Measurements from ENCODE around the gene KCNJ12.
"Not testable (repeated sequence)": the region's sequence is repeated elsewhere in the genome, so short reads cannot be mapped to it uniquely, and the experiment has no call there.

Gene KCNJ12

DNA sequence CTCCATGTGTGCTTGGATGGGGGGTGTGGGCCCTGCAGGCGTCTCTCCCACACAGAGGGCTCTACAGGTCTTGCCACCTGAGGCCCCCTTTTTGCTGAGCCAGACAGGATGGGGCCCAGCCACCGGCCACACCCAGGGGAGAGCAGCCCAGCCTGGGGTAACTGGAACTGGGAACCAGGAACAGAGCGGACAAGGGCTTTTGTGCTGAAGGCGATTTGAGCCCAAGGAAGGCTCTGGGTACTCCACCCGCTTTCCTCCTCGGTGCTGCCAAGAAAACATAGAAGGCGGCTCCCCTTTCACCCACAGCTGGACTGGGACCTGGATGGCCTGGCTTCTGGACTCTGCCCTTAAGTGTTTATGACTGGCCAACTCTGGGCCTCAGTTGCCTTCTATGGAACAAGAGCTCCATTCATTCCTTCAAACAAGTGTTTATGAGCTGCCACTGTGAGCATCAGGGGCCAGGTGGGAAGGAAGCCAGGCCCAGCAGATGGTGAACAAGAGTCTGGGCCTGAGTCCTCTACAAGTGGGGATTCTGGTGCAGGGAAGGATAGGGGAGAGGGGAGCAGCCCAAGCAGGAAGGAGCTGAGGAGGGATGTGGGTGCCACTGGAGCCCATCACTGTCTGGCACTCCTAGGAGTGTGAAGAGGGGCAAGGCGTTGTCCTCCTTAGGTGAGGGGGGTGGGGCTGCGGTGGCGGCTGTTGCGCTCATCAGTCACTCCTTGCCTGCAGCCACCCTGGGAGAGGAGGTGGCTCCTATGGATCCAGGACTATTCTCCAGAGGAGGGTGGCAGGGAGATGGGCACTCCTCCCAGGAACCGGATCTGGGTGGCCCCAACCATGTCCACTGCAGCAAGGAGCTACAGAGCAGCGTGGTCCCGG is 46.4 kb downstream of the KCNJ12 start:
- DNase-seq (ENCODE audit: low read depth): not testable (repeated sequence)

DNA sequence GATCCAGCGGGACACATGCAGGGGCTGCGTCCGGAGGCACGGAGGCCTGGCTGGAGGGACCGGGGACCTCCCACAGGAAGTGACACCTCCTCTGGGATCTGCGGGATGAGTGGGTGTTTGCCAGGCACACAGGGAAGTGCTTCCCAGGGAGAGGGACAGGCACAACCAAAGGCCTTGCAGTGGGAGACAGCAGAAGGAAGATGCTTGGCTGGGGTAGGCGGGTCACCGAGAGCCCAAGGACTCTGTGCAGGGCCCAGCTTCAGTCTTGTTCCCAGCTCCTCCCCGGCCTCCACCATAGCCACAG is 47.0 kb downstream of the KCNJ12 start:
- not testable (repeated sequence) for DNase-seq (ENCODE audit: low read depth)

DNA sequence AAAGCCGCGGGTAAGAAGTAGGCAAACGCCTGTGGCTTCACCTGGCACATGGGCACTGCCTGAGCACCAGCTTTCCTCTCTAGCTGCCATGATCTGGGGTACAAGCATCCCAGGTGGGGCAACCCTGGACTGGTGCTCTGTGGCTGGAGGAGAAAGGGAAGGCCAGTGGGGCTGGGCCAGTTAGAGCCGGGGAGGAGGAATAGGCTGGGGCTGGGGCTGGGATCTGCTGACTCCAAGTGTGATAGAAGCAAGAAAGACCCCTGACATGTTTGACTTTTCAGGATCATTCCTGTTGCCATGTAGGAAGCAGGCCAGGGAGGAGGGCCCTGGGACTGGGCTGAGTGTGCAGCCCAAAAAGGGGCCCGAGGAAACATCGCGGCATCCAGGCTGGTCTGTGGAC is 48.5 kb downstream of the KCNJ12 start:
- not testable (repeated sequence) for DNase-seq (ENCODE audit: low read depth)

DNA sequence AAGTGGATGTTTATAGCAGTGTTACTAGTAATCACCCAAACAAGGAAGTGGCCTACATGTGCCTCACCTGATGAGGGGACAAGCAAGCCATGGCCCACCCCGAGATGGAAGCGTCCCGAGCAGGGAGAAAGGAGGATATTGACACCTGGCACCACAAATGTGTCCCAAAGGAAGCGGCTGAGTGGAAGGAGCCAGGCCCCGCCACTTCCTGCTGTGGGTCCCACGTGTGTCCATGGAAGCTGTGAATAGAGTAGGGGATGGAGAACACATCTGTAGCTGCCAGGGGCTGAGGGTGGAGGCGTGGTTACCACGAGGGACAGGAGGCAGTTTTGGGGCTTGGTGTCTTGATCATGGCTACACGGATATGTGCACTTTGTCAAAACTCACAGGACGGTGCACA is 49.2 kb downstream of the KCNJ12 start:
- no peak for DNase-seq (ENCODE audit: low read depth)

DNA sequence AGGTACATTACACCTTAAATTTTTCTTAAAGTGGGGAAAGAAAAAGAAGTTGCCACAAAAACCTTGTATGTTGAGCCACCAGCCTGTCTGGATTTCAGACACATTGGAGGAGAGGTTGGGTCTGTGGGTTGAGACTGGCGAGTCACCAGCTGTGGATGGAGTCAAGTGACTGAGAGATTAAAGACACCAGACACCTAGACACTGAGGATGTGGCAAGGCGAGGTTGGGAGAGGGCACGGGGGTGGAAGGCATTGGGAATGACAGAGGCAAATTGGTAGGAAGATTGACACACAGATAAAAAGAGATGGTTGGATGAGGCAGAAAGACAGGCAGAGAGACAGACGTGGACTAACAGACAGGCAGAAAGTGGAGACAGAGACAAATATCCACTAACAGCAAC is 49.6 kb downstream of the KCNJ12 start:
- no peak for DNase-seq (ENCODE audit: low read depth)

DNA sequence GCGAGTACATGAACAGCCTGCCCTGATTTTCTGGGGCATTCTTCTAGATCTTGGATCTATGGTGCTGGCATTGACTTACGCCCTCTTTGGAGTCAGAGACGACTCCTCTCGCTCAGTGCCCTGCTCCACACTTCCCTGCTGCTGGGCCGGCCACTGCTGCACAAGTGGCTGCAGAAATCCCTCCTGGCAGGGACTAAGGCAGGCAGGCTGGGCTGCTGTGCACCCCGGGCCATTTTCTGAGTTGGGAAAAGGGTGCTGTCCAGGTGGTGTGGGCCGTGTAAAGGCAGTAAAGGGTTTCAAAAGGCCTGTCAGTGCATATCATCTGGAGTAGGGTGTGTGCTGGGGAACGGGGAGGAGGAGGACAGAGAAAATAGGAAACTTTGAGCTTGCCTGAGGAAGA is 50.1 kb downstream of the KCNJ12 start:
- not testable (repeated sequence) for DNase-seq (ENCODE audit: low read depth)

DNA sequence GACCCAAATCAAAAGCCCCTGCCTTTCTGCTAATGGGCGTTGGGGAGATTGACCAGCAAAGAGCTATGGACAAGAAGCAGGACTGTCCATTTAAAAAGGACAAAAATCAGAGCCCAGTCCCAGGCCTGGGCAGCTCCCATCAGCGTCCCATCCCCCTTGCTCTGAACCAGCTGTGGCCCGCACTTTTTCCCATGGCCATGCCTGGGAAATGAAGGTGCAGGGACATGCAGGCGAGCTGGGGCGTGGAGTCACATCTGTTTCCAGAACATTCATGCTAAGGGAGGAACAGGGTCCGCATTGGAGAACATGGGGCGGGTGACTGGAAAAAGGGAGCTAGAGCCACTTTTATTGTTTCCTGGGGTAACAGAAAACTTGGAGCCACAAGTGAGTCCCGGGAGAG is 50.7 kb downstream of the KCNJ12 start:
- not testable (repeated sequence) for DNase-seq (ENCODE audit: low read depth)

DNA sequence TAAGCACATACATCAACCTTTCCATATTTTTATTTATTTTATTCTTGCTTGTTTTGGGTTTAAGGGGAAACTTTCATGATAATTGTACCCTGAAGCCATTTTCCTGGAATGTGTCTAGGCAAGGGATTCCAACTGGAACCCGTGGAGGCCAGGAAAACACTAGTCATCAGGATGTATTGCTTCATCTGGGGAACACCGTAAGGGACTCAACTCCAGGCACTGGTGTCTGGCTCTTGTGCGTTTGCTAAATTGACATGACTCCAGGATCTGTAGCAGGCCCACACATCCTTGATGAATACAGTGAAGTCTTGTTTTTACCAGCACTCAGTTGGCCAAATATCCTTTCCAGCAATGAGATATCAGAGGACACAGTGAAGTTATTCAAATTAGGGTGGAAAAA is 51.6 kb downstream of the KCNJ12 start:
- not testable (repeated sequence) for DNase-seq (ENCODE audit: low read depth)

DNA sequence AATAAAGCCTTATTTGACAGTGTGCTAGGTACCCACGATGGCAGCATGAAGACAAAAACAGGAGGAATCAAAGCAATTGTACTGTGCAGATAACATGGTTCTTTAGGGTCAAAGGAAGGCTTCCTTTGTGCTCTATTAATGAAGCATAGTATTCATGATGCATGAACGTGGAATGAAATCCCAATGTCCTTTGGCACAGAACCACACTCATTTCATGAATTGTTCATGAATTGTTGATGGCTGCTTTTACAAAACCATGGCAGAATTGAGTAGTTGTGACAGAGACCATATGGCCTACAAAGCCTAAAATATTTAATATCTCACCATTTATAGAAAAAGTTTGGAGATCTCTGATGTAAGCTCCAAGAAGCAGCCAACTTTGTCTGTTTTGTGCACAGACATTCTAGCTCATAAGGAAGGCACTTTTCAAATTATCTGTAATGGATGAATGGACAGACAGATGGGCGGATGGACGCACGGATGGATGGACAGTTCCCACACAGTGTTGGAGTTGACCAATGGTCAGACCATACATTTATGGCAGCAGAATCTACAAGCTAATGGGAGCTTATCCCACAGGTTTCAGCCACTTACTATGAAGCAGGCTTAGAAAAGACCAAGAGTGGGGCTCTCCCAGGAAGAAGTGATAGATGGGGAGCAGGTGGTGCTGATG is 52.7 kb downstream of the KCNJ12 start:
- not testable (repeated sequence) for DNase-seq (ENCODE audit: low read depth)

DNA sequence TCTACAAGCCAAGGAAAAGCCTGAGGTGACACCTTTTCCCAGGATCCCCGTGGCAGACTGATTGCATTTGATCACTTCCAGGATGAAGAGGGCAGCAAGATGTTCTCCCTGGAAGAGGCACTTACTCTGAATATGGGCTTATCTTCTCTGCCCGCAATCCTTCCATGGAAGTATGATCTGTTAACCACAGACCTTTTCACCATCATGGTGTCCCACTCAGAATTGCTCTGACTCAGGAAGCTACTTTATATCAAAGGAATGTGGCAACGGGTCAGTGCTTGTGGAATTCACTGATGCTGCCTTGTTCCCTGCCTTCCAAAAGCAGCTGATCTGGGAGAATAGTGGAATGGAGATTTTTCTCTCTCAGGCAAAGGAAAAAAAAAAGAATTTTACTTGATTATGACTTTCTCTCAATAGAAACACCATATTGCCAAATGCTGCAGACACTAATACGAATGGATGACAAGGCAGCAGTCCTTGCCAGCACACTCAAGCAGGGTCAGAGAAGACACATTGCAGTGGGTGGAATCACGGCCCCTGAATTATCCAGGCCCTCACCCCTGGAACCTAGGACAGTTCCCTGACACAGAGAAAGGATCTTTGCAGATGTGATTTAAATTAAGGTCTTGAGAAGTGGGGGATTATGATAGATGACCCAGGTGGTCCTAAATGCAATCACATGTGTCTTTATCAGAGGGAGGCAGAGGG is 53.9 kb downstream of the KCNJ12 start:
- not testable (repeated sequence) for DNase-seq (ENCODE audit: low read depth)

DNA sequence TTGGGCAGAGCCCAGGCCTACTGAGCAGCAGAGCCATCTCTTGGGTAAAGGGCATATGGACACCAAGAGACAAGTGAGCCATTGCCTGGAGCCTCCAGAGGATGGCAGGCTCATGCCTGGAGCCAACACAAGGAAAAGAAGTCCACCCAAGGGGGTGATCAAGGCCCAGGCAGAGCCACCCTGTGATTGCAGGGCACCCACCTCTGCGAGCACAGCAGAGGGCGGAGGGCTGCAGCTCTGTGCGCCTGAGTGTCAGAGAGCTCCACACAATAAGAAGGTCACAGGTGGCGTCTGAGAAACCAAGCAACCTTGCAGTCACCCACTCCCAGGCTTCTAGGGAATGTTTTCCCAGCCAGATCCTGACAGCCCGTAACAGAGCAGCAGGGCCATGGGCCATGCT is 57.8 kb downstream of the KCNJ12 start:
- DNase-seq (ENCODE audit: low read depth): not testable (repeated sequence)

DNA sequence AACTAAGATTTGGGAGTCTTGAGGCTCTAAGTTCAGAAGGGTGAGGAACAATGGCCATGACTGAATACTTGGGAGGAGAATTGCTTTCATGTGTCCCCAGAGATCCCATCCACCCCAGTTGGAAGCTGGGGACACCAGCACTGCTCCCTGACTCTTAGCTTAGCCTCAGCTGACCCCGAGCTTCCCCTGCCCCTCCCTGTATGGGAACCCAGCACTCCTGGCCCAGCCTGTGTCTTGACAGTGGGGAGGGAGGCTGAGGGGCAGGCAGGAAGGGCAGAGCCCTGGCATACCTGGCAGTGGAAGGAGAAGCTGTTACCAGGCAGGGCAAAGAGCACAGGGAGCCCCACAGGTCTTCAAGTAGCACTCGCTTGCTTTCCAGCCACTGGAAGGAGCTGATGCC is 58.8 kb downstream of the KCNJ12 start:
- DNase-seq (ENCODE audit: low read depth): not testable (repeated sequence)

DNA sequence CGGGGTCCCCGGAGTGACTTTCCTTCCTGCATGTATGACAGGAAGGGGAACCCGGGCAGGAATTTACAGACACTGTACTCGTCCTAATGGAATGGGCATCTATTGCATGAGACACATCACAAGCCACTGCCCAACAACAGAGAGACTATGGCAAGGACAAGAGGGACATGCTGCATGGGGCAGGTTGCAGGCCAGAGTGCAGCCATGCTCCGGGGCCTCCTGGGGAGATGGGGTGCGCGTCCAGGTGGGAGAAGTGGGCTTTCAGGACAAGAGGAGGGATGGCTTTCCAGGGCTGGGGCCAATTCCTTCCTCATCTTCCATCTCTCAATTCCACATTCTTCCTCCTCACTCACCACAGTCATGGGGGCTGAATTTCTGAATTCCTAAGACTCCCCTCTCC is 60.3 kb downstream of the KCNJ12 start:
- not testable (repeated sequence) for DNase-seq (ENCODE audit: low read depth)

DNA sequence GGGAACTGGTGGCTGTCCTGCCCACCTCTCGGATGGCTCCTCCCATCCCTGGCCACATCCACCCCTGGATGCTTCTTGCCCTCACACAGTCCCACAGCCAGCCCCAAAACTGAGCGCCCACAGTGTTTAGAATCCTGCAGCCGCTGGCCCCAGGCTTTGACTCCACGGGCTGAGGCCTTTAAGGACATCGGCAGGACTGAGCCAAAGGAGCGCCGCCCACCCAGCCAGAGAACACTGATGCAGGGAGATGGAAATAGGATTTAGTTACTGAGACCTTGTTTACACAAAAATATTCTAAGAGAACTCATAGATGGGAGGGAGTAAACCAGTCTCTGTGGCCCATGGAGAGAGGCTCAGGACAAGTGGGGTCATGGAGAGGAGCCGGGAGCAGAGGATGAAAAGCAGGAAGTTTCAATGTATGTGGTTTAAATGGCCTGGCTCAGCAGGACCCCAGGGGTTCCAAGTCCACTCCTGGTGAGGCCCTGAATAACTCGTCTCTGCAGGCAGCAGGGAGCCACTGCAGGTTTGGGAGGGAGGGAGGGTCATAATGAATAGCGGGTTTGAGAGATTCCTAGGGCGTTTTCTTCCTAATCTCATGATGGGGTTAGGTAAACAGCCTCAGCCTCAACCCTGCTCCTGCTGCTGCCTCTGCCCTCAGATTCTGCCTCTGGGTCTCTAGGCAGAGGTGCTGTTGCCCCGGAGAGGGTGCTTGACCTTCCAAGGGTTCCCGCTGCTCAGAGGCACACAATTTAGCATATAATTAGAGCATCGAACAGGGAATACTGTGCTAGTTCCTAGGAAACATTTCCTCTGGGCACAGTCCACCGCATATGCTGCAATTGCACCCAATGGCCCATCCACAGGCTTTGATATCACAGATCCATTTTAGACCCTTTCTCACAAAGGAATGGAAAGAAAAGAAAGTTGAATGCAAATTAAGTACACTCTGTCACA is 61.0 kb downstream of the KCNJ12 start:
- not testable (repeated sequence) for DNase-seq (ENCODE audit: low read depth)

DNA sequence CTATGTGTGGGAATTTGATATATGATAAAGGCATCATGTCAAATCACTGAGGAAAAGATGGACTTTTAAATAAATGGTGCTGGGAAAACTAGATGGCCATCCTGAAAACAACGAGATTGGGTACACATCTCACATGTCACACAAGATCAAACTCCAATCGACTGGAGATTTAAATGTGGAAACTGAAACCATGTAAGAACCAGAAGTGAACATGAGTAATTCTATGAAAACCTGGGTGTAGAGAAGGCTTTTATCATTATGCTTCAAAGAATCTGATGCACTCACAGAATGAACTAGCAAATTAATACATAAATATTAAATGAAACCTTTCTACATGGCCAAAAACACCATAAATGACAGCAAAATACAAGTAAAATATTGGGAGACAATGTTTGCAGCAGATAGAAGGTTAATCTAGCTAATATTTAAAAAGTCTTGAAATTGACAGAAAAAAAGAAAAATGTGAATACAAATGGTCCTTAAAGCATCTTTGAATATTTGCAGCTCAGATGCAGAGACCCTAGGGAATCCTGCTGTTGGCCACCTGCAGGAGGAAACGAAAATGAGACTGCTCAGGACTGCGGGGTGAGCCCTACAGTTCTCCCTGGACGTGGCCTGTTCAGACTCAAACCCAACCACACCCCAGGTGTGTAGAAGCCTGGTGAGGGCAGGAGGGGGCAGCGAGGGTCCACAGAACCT is 62.3 kb downstream of the KCNJ12 start:
- not testable (repeated sequence) for DNase-seq (ENCODE audit: low read depth)

DNA sequence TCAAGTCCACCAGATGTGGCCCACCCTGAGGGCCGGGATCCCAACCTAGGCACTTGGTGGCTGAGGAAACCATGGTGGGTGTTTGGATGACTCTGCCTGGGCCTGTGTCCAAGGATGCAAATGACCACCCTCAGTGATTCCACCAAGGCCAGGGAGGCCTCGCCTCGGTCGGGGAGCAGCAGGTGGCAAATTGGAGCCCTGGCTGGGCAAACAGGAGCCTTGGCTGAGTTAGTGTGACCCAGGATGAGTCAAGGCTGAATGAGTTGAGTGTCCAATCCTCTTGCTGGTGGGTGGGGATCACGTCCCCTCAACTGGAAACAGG is 62.8 kb downstream of the KCNJ12 start:
- not testable (repeated sequence) for DNase-seq (ENCODE audit: low read depth)

DNA sequence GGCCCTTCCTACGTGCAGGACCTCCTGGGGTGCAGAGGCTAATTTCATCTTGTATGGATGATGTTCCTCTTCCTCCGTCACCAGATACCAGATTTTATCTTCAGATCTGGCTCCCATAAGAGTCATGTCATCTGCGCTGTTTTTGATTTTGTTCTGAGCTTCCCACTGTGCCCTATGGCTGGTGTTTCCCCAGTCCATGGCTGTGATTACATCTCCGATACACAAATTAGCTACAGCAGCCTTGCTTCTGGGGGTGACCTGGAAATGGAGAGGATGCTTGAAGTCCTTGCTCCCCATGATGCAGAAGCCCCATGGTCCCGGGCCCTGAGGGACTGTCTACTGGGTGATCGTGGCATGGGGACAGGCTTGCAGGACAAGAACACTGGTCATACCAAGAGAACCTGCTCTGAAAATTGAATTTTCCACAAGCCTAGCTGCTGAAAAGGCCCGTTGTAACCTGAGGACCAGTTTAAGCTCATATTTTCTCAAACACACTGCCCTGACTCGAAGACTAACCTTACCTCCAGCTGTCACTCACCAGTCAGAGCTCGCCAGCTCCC is 69.0 kb downstream of the KCNJ12 start:
- no peak for DNase-seq (ENCODE audit: low read depth)

DNA sequence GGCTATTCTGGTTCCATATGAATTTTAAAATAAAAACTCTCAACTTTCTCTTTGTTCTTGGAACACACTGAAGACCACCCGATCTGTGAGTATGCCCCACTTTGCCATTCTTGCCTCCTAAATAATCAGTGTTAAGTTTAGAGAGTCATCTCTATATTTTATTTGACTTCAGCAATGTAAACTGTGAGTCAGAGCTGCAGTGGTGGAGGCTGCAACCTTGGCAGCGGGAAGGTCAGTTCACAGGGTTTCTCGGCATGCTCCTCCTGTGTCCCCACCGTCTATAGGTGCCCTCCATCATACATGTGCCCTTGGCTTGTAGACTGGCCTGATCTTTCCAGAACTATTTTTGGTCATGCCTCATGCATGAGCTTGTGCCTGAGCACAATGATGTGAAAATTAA is 71.4 kb downstream of the KCNJ12 start:
- not testable (repeated sequence) for DNase-seq (ENCODE audit: low read depth)

DNA sequence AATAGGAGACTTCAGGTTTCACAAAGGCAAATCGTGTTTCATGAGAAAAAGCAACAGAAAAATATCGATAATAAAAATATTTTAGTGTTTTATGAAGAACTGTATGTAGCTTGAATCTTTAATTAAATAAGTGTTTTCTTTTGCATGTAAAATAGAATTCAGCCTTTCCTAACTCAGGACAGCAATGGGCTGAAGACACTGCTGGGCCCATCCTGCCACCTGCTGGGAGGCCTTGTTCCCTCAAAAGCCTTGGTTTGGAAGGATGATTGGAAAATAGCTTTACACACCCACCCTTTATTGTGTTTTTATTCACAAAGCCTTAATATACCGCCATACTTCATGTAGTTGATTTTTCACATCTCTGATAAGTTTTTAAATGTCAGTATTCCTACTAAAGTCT is 73.7 kb downstream of the KCNJ12 start:
- DNase-seq (ENCODE audit: low read depth): not testable (repeated sequence)

DNA sequence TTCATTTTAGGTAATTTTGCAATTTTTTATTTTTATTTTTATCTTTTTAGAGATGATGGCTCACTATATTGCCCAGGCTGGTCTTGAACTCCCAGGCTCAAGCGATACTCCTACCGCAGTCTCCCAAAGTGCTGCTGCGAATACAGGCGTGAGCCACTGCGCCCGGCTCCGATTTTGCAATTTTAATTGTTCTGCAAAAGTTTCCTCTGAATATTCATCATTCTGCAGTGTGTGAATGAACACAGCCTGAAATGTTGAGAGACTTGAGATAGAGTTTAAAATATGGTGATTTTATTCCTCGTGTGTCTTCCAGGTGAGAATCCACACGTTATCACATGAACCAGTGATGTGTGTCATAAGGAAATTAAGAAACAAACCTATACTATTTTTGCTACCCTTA is 75.8 kb downstream of the KCNJ12 start:
- DNase-seq (ENCODE audit: low read depth): no peak
